Mucosa of gallbladder (tissue), 1 donor: ENCODE results near the gene LTB4R. TPM values are rescaled to one million over a fixed set of nuclear protein-coding genes. Genes with fewer than 3 reads are reported as not detected.

Experiments used
- total RNA-seq: library from RNA; stranded (reverse); gene quantifications from one replicate; pipeline ENCODE4 v1.2.1, GENCODE V29; 2021
- donor health status: DM: no; HTN: no; CAD: no.

The LTB4R gene
- total RNA-seq, 1 donor from 2014 or later = 6.5 TPM

Other genes with a start within 250 kb of the LTB4R start
- gene CPNE6, start 239.9 kb upstream of the LTB4R start, total RNA-seq = 2.2 TPM
- 28.9 TPM for gene PCK2, start 217.2 kb upstream of the LTB4R start, total RNA-seq
- gene DCAF11, start 196.7 kb upstream of the LTB4R start, total RNA-seq = 91.8 TPM
- 2.8 TPM for gene NRL, start 196.6 kb upstream of the LTB4R start, total RNA-seq
- gene FITM1, start 180.8 kb upstream of the LTB4R start, total RNA-seq = 0.81 TPM
- 161 TPM for gene PSME1, start 175.3 kb upstream of the LTB4R start, total RNA-seq
- 24.0 TPM for gene EMC9, start 169.9 kb upstream of the LTB4R start, total RNA-seq
- 106 TPM for gene PSME2, start 164.9 kb upstream of the LTB4R start, total RNA-seq
- gene RNF31, start 164.0 kb upstream of the LTB4R start, total RNA-seq = 60.7 TPM
- 148 TPM for gene IRF9, start 150.2 kb upstream of the LTB4R start, total RNA-seq
- gene REC8, start 139.4 kb upstream of the LTB4R start, total RNA-seq = 208 TPM
- gene IPO4, start 122.7 kb upstream of the LTB4R start, total RNA-seq = 23.0 TPM
- 94.1 TPM for gene TM9SF1, start 116.1 kb upstream of the LTB4R start, total RNA-seq
- 0.40 TPM for gene TSSK4, start 105.8 kb upstream of the LTB4R start, total RNA-seq
- gene CHMP4A, start 98.0 kb upstream of the LTB4R start, total RNA-seq = 53.0 TPM
- 20.3 TPM for gene MDP1, start 95.4 kb upstream of the LTB4R start, total RNA-seq
- 121 TPM for gene NEDD8, start 79.1 kb upstream of the LTB4R start, total RNA-seq
- gene GMPR2, start 78.6 kb upstream of the LTB4R start, total RNA-seq = 91.6 TPM
- 61.8 TPM for gene TINF2, start 68.9 kb upstream of the LTB4R start, total RNA-seq
- 3.0 TPM for gene TGM1, start 48.3 kb upstream of the LTB4R start, total RNA-seq
- 36.0 TPM for gene RABGGTA, start 39.9 kb upstream of the LTB4R start, total RNA-seq
- 39.2 TPM for gene DHRS1, start 11.7 kb upstream of the LTB4R start, total RNA-seq
- 24.7 TPM for gene NOP9, start 11.7 kb upstream of the LTB4R start, total RNA-seq
- 25.6 TPM for gene CIDEB, start 3.5 kb upstream of the LTB4R start, total RNA-seq
- 6.1 TPM for gene LTB4R2, start 1.4 kb upstream of the LTB4R start, total RNA-seq
- 29.0 TPM for gene ADCY4, start 23.6 kb downstream of the LTB4R start, total RNA-seq
- 56.5 TPM for gene RIPK3, start 28.5 kb downstream of the LTB4R start, total RNA-seq
- gene NFATC4, start 56.7 kb downstream of the LTB4R start, total RNA-seq = 148 TPM
- 30.6 TPM for gene NYNRIN, start 87.5 kb downstream of the LTB4R start, total RNA-seq
- gene CBLN3, start 118.2 kb downstream of the LTB4R start, total RNA-seq = 14.0 TPM
- 93.4 TPM for gene KHNYN, start 118.5 kb downstream of the LTB4R start, total RNA-seq
- gene SDR39U1, start 131.3 kb downstream of the LTB4R start, total RNA-seq = 64.8 TPM
- 0.29 TPM for gene CMA1, start 196.8 kb downstream of the LTB4R start, total RNA-seq